Activated CD4-positive, alpha-beta T cell treated with anti-CD3 and anti-CD28 coated beads, Interleukin-2, Interleukin-4, amounts not matched to agents 100 ng/mL and 50 ng/mL, durations not matched to agents 16 hours and 8 hours (primary cell): Measurements from ENCODE around the gene DDX10.

Source experiments
- DNase-seq: peaks from one replicate; pipeline ENCODE4 v3.0.0-alpha.2; 2020; ENCODE audit warnings: low spot score

Gene DDX10

GRCh38 chr11:108939135-108939534, 274.3 kb downstream of the DDX10 start:
- no peak for DNase-seq

GRCh38 chr11:108943853-108944252, 279.0 kb downstream of the DDX10 start:
- DNase-seq: no peak

- no peak for DNase-seq
Observed at GRCh38 chr11:108944471-108945178, 279.8 kb downstream of the DDX10 start.

GRCh38 chr11:108945341-108945740, 280.5 kb downstream of the DDX10 start:
- no peak for DNase-seq

GRCh38 chr11:108947654-108948570, 283.0 kb downstream of the DDX10 start:
- peak; percentile 8 for DNase-seq

- no peak for DNase-seq
Observed at GRCh38 chr11:108958368-108959104, 293.7 kb downstream of the DDX10 start.

GRCh38 chr11:108959105-108959761, 294.4 kb downstream of the DDX10 start:
- DNase-seq: no peak

- no peak for DNase-seq
Observed at GRCh38 chr11:108959874-108960273, 295.0 kb downstream of the DDX10 start.

GRCh38 chr11:108960501-108960900, 295.6 kb downstream of the DDX10 start:
- no peak for DNase-seq

- no peak for DNase-seq
Observed at GRCh38 chr11:108961095-108961494, 296.2 kb downstream of the DDX10 start.

GRCh38 chr11:108963118-108963517, 298.2 kb downstream of the DDX10 start:
- no peak for DNase-seq

GRCh38 chr11:108965306-108966001, 300.6 kb downstream of the DDX10 start:
- DNase-seq: no peak

- DNase-seq: no peak
Observed at GRCh38 chr11:108966206-108966605, 301.3 kb downstream of the DDX10 start.

- DNase-seq: no peak
Observed at GRCh38 chr11:108966978-108967377, 302.1 kb downstream of the DDX10 start.

- no peak for DNase-seq
Observed at GRCh38 chr11:108967571-108967970, 302.7 kb downstream of the DDX10 start.

- DNase-seq: no peak
Observed at GRCh38 chr11:108970221-108970991, 305.5 kb downstream of the DDX10 start.

- peak; percentile 16 for DNase-seq
Observed at GRCh38 chr11:108973402-108974162, 308.7 kb downstream of the DDX10 start.

- DNase-seq: no peak
Observed at GRCh38 chr11:108975026-108975425, 310.2 kb downstream of the DDX10 start.

- DNase-seq: no peak
Observed at GRCh38 chr11:108975641-108976071, 310.8 kb downstream of the DDX10 start.
